ENCODE data around the gene SNAPC5. TPM values are rescaled to one million over a fixed set of nuclear protein-coding genes. Genes with fewer than 3 reads are reported as not detected.
"Not testable (repeated sequence)": the region's sequence is repeated elsewhere in the genome, so short reads cannot be mapped to it uniquely, and the experiment has no call there.

SNAPC5 gene
- total and polyA plus RNA-seq, 10 of the 15 experiments (the other 5 are each of a cell fraction or from before 2014, with no cell fraction given): 14.4 to 53.5 (median 36.9) TPM

GRCh38 chr15:66472176-66472999, 25.2 kb downstream of the SNAPC5 start (continued):
- TF ChIP-seq EZH2 (IDR thresholded peaks at IDR 0.05; ENCODE audit: borderline replicate concordance, control insufficient read depth, low read depth, low read length): no peak
- no peak for TF ChIP-seq RBBP5 (conservative IDR thresholded peaks at IDR 0.05)
- TF ChIP-seq CHD1 (IDR thresholded peaks at IDR 0.05; ENCODE audit: low read depth, low read length): no peak
- no peak for TF ChIP-seq SREBF1 (IDR thresholded peaks at IDR 0.05; ENCODE audit: low read length)
- TF ChIP-seq HDAC2 (IDR thresholded peaks at IDR 0.05): no peak
- TF ChIP-seq ZNF687 (IDR thresholded peaks at IDR 0.05): peak; percentile 39; the same call in 1 of the 2 replicates
- no peak for TF ChIP-seq CHD2 (IDR thresholded peaks at IDR 0.05; ENCODE audit: borderline replicate concordance, low read depth, low read length)
- no peak for TF ChIP-seq POLR2A (IDR thresholded peaks at IDR 0.05; ENCODE audit: low read depth, low read length)

GRCh38 chr15:66470825-66471224, 26.7 kb downstream of the SNAPC5 start:
- ChIA-PET POLR2A (interaction anchor here (0.5 to 3.1 kb wide), 4 partner anchors 8 to 67 kb away, joined by 3 to 14 read pairs (median 4); no protein-coding TSS in a partner anchor), SMC1A (ENCODE audit: uncharacterized antibody, unreplicated experiment) (interaction anchor here (0.8 to 4.6 kb wide), 12 partner anchors 11 to 145 kb away, joined by 3 to 27 read pairs (median 3); partner anchors contain the start of genes MAP2K1 and SNAPC5), CTCF (interaction anchor here (0.5 to 4.5 kb wide), 6 partner anchors 18 to 874 kb away, joined by 3 to 44 read pairs (median 5); partner anchors contain the start of gene SNAPC5), RAD21 (ENCODE audit: unreplicated experiment) (interaction anchor here (1.7 to 3.6 kb wide), 5 partner anchors 21 to 83 kb away, joined by 5 to 35 read pairs (median 11); partner anchors contain the start of gene MAP2K1)
- H3K27me3 ChIP-seq (replicated peaks in 1 of 2; ENCODE audit: control insufficient read depth in 2 of 2, insufficient read depth in 2 of 2, low read length in 1 of 2); H3K36me3 ChIP-seq (ENCODE audit: control insufficient read depth in 2 of 2, insufficient read depth in 2 of 2, low read length in 1 of 2); DNase-seq (ENCODE audit: low read depth, low spot score); H3K9ac ChIP-seq (ENCODE audit: control insufficient read depth, insufficient read depth, low read length); FAIRE-seq; H3K4me3 ChIP-seq; BruUV-seq (replicated peaks); H3K4me2 ChIP-seq (ENCODE audit: control insufficient read depth, insufficient read depth); ATAC-seq; H3K27ac ChIP-seq (ENCODE audit: control insufficient read depth, insufficient read depth); H4K20me1 ChIP-seq (ENCODE audit: control insufficient read depth, insufficient read depth); H2AFZ ChIP-seq (ENCODE audit: control insufficient read depth, low read depth, low read length); in situ Hi-C loops (cut with MboI); H3K9me3 ChIP-seq (replicated peaks; ENCODE audit: control insufficient read depth, insufficient read depth, low read length): not testable (repeated sequence)
- 96% methylated on average over 4 of the region's 4 CpGs for WGBS (ENCODE audit: insufficient coverage, insufficient replicate concordance, low lambda C conversion rate, missing lambda C conversion rate)
- Histone ChIP-seq H3K79me2 (ENCODE audit: control insufficient read depth, insufficient read depth, low read length) (peaks cover 12% of the 10 kb centered on the region), H3K4me1 (ENCODE audit: control insufficient read depth, insufficient read depth, low read length) (peaks cover 27% of the 10 kb centered on the region)
- intact Hi-C loops (cut with micrococcal nuclease; ENCODE audit: unreplicated experiment): loop anchor here (1.0 kb wide), 1 partner anchor 84 kb away; no protein-coding TSS in a partner anchor

GRCh38 chr15:66467162-66468040, 30.2 kb downstream of the SNAPC5 start:
- WGBS (ENCODE audit: insufficient coverage, insufficient replicate concordance, low lambda C conversion rate, missing lambda C conversion rate): 96% methylated on average over 11 of the region's 11 CpGs

More at GRCh38 chr15:66467162-66468040, 30.2 kb downstream of the SNAPC5 start:
- ATAC-seq; H3K4me1 ChIP-seq (ENCODE audit: control insufficient read depth, insufficient read depth, low read length); H3K27ac ChIP-seq (ENCODE audit: control insufficient read depth, insufficient read depth); intact Hi-C loops (cut with micrococcal nuclease; ENCODE audit: unreplicated experiment); in situ Hi-C loops (cut with MboI); H2AFZ ChIP-seq (ENCODE audit: control insufficient read depth, low read depth, low read length); BruUV-seq (replicated peaks); H3K4me2 ChIP-seq (ENCODE audit: control insufficient read depth, insufficient read depth); H3K9me3 ChIP-seq (replicated peaks; ENCODE audit: control insufficient read depth, insufficient read depth, low read length); H3K79me2 ChIP-seq (ENCODE audit: control insufficient read depth, insufficient read depth, low read length); H4K20me1 ChIP-seq (ENCODE audit: control insufficient read depth, insufficient read depth); H3K4me3 ChIP-seq; H3K27me3 ChIP-seq (replicated peaks in 1 of 2; ENCODE audit: control insufficient read depth in 2 of 2, insufficient read depth in 2 of 2, low read length in 1 of 2); DNase-seq (ENCODE audit: low read depth, low spot score); H3K36me3 ChIP-seq (ENCODE audit: control insufficient read depth in 2 of 2, insufficient read depth in 2 of 2, low read length in 1 of 2); H3K9ac ChIP-seq (ENCODE audit: control insufficient read depth, insufficient read depth, low read length); FAIRE-seq: not testable (repeated sequence)
- ChIA-PET POLR2A (interaction anchor here (1.3 to 1.6 kb wide), 2 partner anchors 9 to 80 kb away, joined by 3 to 4 read pairs; no protein-coding TSS in a partner anchor), RAD21 (ENCODE audit: unreplicated experiment) (interaction anchor here (1.1 to 1.2 kb wide), 2 partner anchors 63 to 81 kb away, joined by 3 read pairs; partner anchors contain the start of gene MAP2K1), SMC1A (ENCODE audit: uncharacterized antibody, unreplicated experiment) (interaction anchor here (1.0 kb wide), 1 partner anchor 31 kb away, joined by 3 read pairs; no protein-coding TSS in a partner anchor), CTCF (interaction anchor here (0.9 to 1.4 kb wide), 3 partner anchors 14 to 32 kb away, joined by 3 to 4 read pairs (median 4); no protein-coding TSS in a partner anchor)

Measured in GM12878 (cell line).